Spleen (tissue), 7 donors: ENCODE data around the gene COQ5.
A peak's percentile ranks its signal among the peaks of the same experiment; 100 is the strongest.

ENCODE experiments used
- POLR2A ChIP-seq, 3 donors: fragments of 450-650 bp; IDR thresholded peaks; one replicate each; pipeline ENCODE4 v1.5.1; 2017; ENCODE audit warnings: antibody characterized with exemption in 3 of 3, mild to moderate bottlenecking in 1 of 3
- POLR2AphosphoS5 ChIP-seq, 3 donors: sonication (generic); formaldehyde crosslinking; IDR thresholded peaks; one replicate each; pipeline ENCODE4 v1.5.1; 2017; ENCODE audit warnings: antibody characterized with exemption in 3 of 3
- TF ChIP-seq, protein P1 (sequence below), 11 experiments: fragments of 200-600 bp in 7 of 11; fragments of 450-650 bp in 4 of 11; sonication (generic) in 4 of 11; IDR thresholded peaks in 8 of 11; conservative IDR thresholded peaks in 3 of 11; 1 replicate in 7 of 11; 2 replicates in 4 of 11; pipeline versions ENCODE4 v1.4.0 to v1.8.0; 2016 to 2021; ENCODE audit warnings: antibody characterized with exemption in 11 of 11, inconsistent platforms in 4 of 11, mild to moderate bottlenecking in 1 of 11
- donor health status: DM: no; HTN: no; CAD: no; lungs with moderate emphysema.
- donor health status: DM: no; HTN: no; CAD: no.
- donor health status: DM: no; HTN: no; CAD: no.

DNA sequence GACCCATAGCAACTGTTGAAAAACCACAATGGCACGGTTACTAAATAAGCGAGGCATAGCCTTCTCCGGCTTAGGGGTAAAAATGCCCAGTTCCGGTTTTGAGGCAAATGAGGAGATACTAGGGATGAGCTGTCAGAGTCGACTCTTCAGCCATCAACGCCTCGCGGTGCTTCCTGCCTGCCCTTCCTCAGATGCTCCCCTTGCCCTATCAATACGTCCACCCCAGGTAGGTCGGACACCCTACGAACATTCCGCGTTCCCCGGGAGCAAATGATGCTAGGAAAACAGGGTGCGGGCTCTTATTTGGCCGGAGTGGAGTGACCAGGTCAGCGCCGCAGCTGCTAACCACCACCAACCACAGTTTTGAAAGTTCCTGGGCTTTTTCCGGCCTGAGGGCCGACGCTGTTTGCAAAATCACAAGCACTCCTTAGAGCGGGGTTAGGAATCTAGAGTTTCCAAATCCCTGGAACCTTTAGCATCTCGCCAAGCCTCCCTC lies 60.6 kb downstream of the COQ5 start:
- TF ChIP-seq, protein P1, sequence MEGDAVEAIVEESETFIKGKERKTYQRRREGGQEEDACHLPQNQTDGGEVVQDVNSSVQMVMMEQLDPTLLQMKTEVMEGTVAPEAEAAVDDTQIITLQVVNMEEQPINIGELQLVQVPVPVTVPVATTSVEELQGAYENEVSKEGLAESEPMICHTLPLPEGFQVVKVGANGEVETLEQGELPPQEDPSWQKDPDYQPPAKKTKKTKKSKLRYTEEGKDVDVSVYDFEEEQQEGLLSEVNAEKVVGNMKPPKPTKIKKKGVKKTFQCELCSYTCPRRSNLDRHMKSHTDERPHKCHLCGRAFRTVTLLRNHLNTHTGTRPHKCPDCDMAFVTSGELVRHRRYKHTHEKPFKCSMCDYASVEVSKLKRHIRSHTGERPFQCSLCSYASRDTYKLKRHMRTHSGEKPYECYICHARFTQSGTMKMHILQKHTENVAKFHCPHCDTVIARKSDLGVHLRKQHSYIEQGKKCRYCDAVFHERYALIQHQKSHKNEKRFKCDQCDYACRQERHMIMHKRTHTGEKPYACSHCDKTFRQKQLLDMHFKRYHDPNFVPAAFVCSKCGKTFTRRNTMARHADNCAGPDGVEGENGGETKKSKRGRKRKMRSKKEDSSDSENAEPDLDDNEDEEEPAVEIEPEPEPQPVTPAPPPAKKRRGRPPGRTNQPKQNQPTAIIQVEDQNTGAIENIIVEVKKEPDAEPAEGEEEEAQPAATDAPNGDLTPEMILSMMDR (IDR thresholded peaks at IDR 0.05 in 8 of 11, conservative IDR thresholded peaks at IDR 0.05 in 3 of 11): no peak
- TF ChIP-seq POLR2AphosphoS5 (IDR thresholded peaks at IDR 0.05): peak in 1 of 3 donors; percentile 6
- no peak for TF ChIP-seq POLR2A (IDR thresholded peaks at IDR 0.05)
